ENCODE results near the gene KRTAP22-2. TPM values are rescaled to one million over a fixed set of nuclear protein-coding genes. Genes with fewer than 3 reads are reported as not detected.

Gene KRTAP22-2
- total RNA-seq, 1 donor: not detected

DNA sequence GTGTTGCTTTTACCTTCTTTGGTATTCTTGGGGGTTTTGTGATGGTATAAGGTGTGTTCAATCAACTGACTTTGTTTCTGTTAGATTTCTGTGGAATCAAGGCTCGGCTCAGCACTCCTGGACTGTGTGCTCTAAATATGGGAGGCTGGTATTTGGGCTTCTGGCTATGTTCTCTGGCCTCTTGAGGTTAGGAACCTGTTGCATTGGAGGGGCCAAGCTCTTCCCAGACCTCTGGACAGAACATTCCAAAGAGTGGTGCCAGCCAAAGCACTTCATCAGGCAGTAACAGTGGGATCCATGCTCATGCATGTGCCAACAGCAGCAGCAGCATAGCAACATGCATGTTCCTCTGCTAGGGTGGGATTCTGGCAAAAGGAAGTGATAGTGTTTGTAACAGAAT is 37.4 kb downstream of the KRTAP22-2 start:
- TF ChIP-seq, protein P1, sequence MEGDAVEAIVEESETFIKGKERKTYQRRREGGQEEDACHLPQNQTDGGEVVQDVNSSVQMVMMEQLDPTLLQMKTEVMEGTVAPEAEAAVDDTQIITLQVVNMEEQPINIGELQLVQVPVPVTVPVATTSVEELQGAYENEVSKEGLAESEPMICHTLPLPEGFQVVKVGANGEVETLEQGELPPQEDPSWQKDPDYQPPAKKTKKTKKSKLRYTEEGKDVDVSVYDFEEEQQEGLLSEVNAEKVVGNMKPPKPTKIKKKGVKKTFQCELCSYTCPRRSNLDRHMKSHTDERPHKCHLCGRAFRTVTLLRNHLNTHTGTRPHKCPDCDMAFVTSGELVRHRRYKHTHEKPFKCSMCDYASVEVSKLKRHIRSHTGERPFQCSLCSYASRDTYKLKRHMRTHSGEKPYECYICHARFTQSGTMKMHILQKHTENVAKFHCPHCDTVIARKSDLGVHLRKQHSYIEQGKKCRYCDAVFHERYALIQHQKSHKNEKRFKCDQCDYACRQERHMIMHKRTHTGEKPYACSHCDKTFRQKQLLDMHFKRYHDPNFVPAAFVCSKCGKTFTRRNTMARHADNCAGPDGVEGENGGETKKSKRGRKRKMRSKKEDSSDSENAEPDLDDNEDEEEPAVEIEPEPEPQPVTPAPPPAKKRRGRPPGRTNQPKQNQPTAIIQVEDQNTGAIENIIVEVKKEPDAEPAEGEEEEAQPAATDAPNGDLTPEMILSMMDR (IDR thresholded peaks at IDR 0.05; ENCODE audit: insufficient read depth, low read depth, low read length): no peak
- H3K4me3 ChIP-seq (ENCODE audit: low read depth, low read length): no peak overlapping the region
- no peak for DNase-seq (ENCODE audit: low read depth)

DNA sequence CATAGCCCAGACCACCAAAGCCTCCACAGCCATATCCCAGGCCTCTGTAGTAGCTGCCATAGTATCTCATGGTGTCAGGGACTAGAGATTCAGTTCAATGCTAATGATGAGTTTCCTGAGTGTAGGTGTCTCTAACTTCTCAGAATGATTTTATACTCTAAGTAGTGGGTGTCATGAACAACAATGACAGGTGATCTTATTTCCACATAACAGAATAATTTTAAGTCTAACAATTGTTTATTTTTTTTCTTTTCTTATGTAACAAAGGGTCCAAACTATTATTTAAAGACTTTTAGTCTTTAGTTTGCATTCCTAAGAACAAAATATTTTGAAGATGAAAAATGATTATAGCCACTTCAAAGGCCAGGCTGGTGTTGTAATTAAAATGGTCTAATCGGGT is 48.4 kb downstream of the KRTAP22-2 start, which contains the start of gene KRTAP19-6:
TSS of gene KRTAP19-6 (minus strand) at position 101 of the 400 bp plus-strand sequence. CDS start at position 70, 31 bp downstream.
- TF ChIP-seq, protein P1 (IDR thresholded peaks at IDR 0.05; ENCODE audit: insufficient read depth, low read depth, low read length): no peak
- H3K4me3 ChIP-seq (ENCODE audit: low read depth, low read length): no peak within 1 kb of the TSS
- no peak for DNase-seq (ENCODE audit: low read depth)

Small RNA genes within 50 kb of the gene (small RNA-seq; reads per million reads assigned to genes)
- gene KRTAP20-1: not detected
- gene KRTAP20-4: not detected
- gene KRTAP22-1: not detected
- gene KRTAP22-2: not detected

Other genes with a start within 250 kb of the KRTAP22-2 start
- not detected in 2 replicates for gene KRTAP23-1, start 241.8 kb downstream of the KRTAP22-2 start, total RNA-seq
- gene KRTAP13-2, start 218.1 kb downstream of the KRTAP22-2 start, total RNA-seq: not detected in 2 replicates
- gene KRTAP13-1, start 194.4 kb downstream of the KRTAP22-2 start, total RNA-seq: not detected in 2 replicates
- gene KRTAP13-3, start 164.5 kb downstream of the KRTAP22-2 start, total RNA-seq: not detected in 2 replicates
- gene KRTAP13-4, start 160.2 kb downstream of the KRTAP22-2 start, total RNA-seq: not detected in 2 replicates
- not detected in 2 replicates for gene KRTAP15-1, start 150.1 kb downstream of the KRTAP22-2 start, total RNA-seq
- gene KRTAP19-1, start 110.0 kb downstream of the KRTAP22-2 start, total RNA-seq: not detected in 2 replicates
- gene KRTAP19-2, start 103.0 kb downstream of the KRTAP22-2 start, total RNA-seq: not detected in 2 replicates
- not detected in 2 replicates for gene KRTAP19-3, start 98.4 kb downstream of the KRTAP22-2 start, total RNA-seq
- not detected in 2 replicates for gene KRTAP19-4, start 93.2 kb downstream of the KRTAP22-2 start, total RNA-seq
- gene KRTAP19-5, start 88.3 kb downstream of the KRTAP22-2 start, total RNA-seq: not detected in 2 replicates
- gene KRTAP19-6, start 48.5 kb downstream of the KRTAP22-2 start, total RNA-seq: not detected in 2 replicates
- gene KRTAP19-7, start 29.1 kb downstream of the KRTAP22-2 start, total RNA-seq: not detected in 2 replicates
- gene KRTAP6-3, start 2.0 kb upstream of the KRTAP22-2 start, total RNA-seq: not detected in 2 replicates
- not detected in 2 replicates for gene KRTAP6-2, start 8.5 kb upstream of the KRTAP22-2 start, total RNA-seq
- not detected in 2 replicates for gene KRTAP22-1, start 10.7 kb upstream of the KRTAP22-2 start, total RNA-seq
- gene KRTAP6-1, start 23.5 kb upstream of the KRTAP22-2 start, total RNA-seq: not detected in 2 replicates
- not detected in 2 replicates for gene KRTAP20-1, start 26.0 kb upstream of the KRTAP22-2 start, total RNA-seq
- gene KRTAP20-4, start 30.2 kb upstream of the KRTAP22-2 start, total RNA-seq: not detected in 2 replicates
- gene KRTAP20-2, start 44.8 kb upstream of the KRTAP22-2 start, total RNA-seq: not detected in 2 replicates
- not detected in 2 replicates for gene KRTAP20-3, start 52.5 kb upstream of the KRTAP22-2 start, total RNA-seq
- gene KRTAP21-3, start 128.4 kb upstream of the KRTAP22-2 start, total RNA-seq: not detected in 2 replicates
- gene KRTAP21-2, start 156.9 kb upstream of the KRTAP22-2 start, total RNA-seq: not detected in 2 replicates
- not detected in 2 replicates for gene KRTAP21-1, start 165.0 kb upstream of the KRTAP22-2 start, total RNA-seq
- gene KRTAP8-1, start 222.9 kb upstream of the KRTAP22-2 start, total RNA-seq: not detected in 2 replicates
- gene KRTAP7-1, start 239.4 kb upstream of the KRTAP22-2 start, total RNA-seq: not detected in 2 replicates